WTC11 (cell line): ENCODE measurements around the gene EPX.

ENCODE experiments used
- CREB1 ChIP-seq: sonication (generic); formaldehyde crosslinking; IDR thresholded peaks from 2 replicates; pipeline ENCODE4 v1.8.0; 2023; ENCODE audit warnings: mild to moderate bottlenecking, missing genetic modification reagents
- CREM ChIP-seq: sonication (generic); formaldehyde crosslinking; IDR thresholded peaks from 2 replicates; pipeline ENCODE4 v1.8.1; 2022; ENCODE audit warnings: mild to moderate bottlenecking, missing genetic modification reagents, moderate library complexity
- SMAD3 ChIP-seq: sonication (generic); formaldehyde crosslinking; IDR thresholded peaks from 2 replicates; pipeline ENCODE4 v1.8.0; 2022; ENCODE audit warnings: missing genetic modification reagents, mild to moderate bottlenecking, borderline replicate concordance
- TEAD1 ChIP-seq: sonication (generic); formaldehyde crosslinking; IDR thresholded peaks from 2 replicates; pipeline ENCODE4 v1.8.0; 2022; ENCODE audit warnings: mild to moderate bottlenecking, missing genetic modification reagents
- ZNF232 ChIP-seq: sonication (generic); formaldehyde crosslinking; IDR thresholded peaks from 2 replicates; pipeline ENCODE4 v1.8.0; 2022; ENCODE audit warnings: mild to moderate bottlenecking, missing genetic modification reagents
- TF ChIP-seq, protein P1 (sequence below): sonication (generic); formaldehyde crosslinking; IDR thresholded peaks from 2 replicates; pipeline ENCODE4 v1.8.0; 2022; ENCODE audit warnings: mild to moderate bottlenecking, missing genetic modification reagents
- TF ChIP-seq, protein P2 (sequence below): fragments of 200-600 bp; IDR thresholded peaks from 2 replicates; pipeline ENCODE4 v1.8.0; 2022; ENCODE audit warnings: antibody characterized with exemption

DNA sequence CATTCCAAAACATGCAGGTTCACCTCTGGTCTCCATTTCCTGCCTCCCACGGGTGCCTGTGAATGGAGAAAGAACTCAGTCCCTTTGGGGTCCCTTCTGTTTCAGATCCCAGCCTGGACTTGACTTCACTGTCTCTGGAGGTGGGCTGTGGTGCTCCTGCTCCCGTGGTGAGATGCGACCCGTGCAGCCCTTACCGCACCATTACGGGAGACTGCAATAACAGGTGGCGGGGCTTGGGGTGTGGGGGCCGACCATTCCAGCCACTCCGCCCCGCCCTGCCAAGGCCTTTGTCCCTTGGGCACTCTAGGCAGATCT is 56.4 kb downstream of the EPX start:
- TF ChIP-seq, protein P1, sequence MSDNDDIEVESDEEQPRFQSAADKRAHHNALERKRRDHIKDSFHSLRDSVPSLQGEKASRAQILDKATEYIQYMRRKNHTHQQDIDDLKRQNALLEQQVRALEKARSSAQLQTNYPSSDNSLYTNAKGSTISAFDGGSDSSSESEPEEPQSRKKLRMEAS = no peak
- TF ChIP-seq, protein P2, sequence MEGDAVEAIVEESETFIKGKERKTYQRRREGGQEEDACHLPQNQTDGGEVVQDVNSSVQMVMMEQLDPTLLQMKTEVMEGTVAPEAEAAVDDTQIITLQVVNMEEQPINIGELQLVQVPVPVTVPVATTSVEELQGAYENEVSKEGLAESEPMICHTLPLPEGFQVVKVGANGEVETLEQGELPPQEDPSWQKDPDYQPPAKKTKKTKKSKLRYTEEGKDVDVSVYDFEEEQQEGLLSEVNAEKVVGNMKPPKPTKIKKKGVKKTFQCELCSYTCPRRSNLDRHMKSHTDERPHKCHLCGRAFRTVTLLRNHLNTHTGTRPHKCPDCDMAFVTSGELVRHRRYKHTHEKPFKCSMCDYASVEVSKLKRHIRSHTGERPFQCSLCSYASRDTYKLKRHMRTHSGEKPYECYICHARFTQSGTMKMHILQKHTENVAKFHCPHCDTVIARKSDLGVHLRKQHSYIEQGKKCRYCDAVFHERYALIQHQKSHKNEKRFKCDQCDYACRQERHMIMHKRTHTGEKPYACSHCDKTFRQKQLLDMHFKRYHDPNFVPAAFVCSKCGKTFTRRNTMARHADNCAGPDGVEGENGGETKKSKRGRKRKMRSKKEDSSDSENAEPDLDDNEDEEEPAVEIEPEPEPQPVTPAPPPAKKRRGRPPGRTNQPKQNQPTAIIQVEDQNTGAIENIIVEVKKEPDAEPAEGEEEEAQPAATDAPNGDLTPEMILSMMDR = no peak
- TF ChIP-seq CREB1 (CRISPR knock-in tag) = no peak
- no peak for TF ChIP-seq ZNF232
- TF ChIP-seq SMAD3 (CRISPR knock-in tag) = no peak
- no peak for TF ChIP-seq TEAD1 (CRISPR knock-in tag)
- no peak for TF ChIP-seq CREM
